ENCODE results near the gene GLIPR1L1.
A peak's percentile ranks its signal among the peaks of the same experiment; 100 is the strongest.
"Not testable (repeated sequence)": the region's sequence is repeated elsewhere in the genome, so short reads cannot be mapped to it uniquely, and the experiment has no call there.

GLIPR1L1 gene, protein sequence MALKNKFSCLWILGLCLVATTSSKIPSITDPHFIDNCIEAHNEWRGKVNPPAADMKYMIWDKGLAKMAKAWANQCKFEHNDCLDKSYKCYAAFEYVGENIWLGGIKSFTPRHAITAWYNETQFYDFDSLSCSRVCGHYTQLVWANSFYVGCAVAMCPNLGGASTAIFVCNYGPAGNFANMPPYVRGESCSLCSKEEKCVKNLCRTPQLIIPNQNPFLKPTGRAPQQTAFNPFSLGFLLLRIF

DNA sequence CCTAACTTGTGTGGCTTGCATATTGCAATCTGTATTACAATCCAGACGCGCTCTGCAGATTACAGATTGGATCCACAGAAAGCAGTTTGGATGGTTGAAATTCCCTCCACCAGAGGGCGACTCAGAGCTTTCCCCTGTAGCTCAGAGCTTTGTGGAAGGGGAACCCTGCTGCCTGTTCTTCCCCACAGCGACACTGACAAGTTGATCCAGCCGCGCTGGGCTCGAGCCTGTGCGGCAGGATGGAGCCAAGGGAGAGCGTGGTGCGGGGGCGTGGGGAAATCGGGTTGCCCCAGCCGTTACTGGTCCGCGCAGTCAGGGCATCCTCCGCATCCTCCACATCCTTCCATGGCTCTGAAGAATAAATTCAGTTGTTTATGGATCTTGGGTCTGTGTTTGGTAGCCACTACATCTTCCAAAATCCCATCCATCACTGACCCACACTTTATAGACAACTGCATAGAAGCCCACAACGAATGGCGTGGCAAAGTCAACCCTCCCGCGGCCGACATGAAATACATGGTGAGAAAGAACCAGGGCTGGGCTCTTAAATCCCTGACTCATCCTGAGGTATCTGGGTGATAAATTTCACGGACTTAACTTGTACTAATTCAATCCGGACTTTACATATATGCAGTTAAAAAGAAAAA, at the start of gene GLIPR1L1:
TSS of gene GLIPR1L1 (plus strand) at position 287 of the 647 bp plus-strand sequence. CDS start at position 346, 59 bp downstream.
- DNase-seq (ENCODE audit: extremely low read depth in 1 of 2, low read depth in 1 of 2) = peak; percentile 46 to 69

DNA sequence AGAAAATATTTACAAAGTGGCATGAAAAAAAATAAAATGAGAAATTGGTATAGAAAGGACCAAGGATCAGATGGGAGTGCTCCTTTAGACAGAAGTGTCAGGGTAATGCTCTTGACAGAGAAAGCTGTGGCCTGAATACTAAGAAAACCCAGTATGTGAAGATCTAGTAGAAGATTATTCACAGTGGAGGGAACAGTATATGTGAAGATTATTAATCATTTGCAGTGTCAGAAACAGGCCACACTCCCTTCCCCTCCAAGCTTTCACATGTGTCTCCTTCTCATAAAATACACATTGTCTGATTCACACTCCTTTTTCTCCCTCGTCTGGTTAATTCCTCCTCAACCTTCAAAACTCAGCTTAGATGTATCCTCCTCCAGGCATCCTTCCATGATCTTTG, 45.6 kb upstream of the GLIPR1L1 start:
- no peak for DNase-seq (ENCODE audit: extremely low read depth in 1 of 2, low read depth in 1 of 2)

DNA sequence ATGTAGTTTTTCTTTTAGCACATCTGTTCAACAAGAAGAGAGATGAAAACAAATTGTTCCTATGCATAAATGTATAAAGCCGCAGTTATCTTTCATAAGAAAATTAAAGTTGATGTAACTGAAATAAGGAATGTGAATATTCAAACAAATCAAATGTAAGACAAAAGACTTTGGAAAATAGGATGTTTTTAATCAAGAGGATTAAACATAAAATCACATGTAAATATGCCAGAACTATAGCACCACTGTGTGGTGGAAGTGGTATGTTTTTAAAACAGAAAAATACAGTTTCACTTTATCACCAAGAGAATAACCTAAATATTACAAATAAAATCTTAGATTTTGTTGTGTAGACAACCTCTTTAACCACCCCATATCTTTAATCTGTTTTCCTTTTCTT, 44.7 kb upstream of the GLIPR1L1 start:
- no peak for DNase-seq (ENCODE audit: extremely low read depth in 1 of 2, low read depth in 1 of 2)

DNA sequence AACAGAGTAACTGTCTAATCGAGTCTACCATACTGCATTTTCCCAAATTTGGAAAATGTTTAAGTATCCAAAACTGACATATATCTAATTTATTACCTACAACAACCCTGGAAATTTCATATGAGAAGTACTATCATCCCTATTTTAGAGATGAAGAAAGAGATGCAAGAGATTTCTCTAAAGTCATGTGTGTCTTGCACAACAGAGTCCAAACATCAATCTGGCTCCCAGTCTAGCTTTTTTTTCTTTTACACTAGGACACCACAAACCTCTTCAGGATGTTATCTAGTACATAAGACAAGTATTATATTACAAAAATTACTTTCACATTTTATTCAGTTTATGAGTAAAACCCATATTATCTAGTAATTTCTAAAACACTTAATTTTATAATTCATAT, 43.5 kb upstream of the GLIPR1L1 start:
- DNase-seq (ENCODE audit: extremely low read depth in 1 of 2, low read depth in 1 of 2) = no peak

DNA sequence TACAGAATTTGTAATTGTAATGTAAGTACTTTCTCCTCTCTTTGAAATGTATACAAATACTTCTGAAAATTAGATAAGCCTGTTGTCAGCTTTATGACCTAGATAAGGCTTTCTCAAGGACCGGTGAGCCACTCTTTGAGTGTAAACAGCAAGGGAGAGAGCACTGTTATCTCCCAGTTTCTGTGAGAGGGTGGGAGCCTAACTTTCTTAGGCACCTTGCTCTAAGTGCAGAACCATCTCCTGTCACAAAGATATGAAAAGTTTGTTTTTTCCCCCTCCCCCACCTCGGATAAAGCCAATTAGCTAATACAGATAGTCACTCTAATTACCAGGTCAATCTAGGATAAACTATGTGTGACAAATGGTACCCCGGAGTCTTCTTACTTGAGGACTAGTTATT, 40.1 kb upstream of the GLIPR1L1 start:
- no peak for DNase-seq (ENCODE audit: extremely low read depth in 1 of 2, low read depth in 1 of 2)

DNA sequence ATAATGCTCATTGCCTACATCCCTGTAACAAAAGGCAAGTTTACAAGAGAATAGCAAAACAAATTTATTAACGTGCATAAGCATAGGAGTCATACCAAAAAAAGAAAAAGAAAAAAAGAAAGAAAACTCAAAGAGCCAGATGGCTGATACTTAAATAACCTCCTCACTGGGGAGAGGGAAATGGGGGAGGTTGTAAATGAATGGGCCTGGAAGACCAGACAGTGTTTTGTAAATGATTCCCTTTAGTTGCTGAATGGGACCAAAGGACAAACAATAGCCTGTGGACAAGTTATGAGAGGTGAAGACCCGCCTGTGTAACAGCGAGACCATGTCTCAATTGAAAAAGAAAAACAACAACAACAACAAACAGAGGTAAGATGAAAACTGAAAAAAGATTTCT, 39.7 kb upstream of the GLIPR1L1 start:
- DNase-seq (ENCODE audit: extremely low read depth in 1 of 2, low read depth in 1 of 2) = no peak

DNA sequence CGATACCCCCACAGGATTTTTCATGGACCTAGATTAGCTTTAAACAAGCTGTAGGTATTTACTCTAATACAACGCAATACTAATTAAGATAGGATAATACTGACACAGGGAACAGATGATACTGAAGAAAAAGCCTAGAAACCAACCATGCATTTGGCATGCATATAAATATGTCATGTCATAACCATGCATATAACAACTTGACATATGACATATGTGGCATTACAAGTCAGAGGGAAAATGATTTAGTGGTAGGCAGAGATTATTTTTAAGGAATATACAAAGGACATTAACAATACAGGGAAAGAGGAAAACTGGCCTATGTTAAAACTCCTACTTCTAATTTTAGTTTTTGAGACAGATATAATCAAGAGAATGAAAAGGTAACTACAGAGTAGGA, 32.2 kb upstream of the GLIPR1L1 start:
- no peak for DNase-seq (ENCODE audit: extremely low read depth in 1 of 2, low read depth in 1 of 2)

DNA sequence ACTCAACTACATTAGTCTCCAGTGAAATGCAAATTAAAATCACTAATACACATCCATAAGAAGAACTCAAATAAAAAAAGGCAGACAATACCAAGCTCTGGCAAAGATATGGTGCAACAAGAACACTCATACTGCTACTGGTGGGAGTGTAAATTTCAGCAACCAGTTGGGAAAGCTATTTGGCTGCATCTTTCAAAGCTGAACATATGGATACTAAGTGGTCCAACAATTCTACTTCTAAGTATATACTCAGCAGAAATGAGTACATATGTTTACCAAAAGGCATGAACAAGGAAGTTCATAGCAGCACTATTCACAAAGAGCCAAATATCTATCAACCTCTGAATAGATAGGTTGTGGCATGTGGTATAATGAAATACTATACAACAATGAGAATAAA, 31.7 kb upstream of the GLIPR1L1 start:
- DNase-seq (ENCODE audit: extremely low read depth in 1 of 2, low read depth in 1 of 2) = no peak

DNA sequence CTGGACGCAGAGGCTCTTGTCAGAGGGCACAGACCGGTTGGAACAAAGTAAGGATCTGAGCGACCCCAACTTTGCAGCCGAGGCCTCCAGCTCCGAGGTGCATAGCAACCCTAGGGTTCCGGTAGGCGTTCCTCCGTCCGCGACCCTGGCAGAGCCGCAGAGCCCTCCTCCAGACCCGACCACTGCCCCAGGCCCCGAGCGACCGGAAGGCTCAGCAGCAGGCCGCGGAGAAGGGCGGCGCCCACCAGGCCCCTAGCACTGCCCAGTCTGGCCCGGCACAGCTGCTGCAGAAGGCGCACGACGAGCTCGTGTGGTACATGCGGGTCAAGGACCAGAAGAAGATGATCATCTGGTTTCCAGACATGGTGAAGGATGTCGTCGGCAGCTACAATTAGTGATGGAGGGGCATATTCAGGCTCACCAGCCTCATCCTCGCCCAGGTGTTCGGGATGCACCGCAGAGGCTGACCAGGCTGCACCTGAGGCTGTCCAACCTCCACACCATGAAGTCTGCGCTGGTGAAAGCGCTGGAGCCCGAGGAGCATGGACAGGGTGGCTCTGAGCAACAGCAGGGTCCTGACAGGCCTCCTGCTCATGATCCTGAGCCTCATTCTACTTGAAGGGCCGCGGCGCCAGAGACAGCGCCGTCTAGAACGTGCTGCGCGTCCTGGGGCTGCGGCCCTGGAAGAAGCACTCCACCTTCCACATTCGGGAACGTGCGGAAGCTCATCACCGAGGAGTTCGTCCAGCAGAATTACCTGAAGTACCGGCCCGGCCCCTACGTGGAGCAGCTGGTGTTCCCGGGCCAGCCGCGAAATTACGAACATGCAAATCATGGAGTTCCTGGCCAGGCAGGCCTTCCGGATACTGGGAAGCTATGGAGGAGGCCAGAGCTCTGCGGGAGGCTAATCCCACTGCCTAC, 28.8 kb upstream of the GLIPR1L1 start:
- no peak for DNase-seq (ENCODE audit: extremely low read depth in 1 of 2, low read depth in 1 of 2)

DNA sequence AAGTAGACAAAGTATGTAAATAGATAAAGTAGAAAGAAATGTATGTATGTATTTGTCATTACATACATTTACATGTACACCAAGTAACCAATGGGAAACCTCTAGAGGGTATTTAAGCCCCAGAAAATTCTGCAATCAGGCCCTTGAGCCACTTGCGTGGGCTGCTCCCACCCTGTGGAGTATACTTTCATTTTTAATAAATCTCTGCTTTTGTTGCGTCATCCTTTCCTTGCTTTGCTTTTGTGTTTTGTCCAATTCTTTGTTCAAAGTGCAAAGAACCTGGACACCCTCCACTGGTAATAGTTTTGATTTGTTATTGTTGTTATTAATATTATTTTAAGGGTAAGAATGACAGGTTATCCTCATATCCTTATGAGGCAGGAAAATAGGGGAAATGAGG, 26.2 kb upstream of the GLIPR1L1 start:
- no peak for DNase-seq (ENCODE audit: extremely low read depth in 1 of 2, low read depth in 1 of 2)

DNA sequence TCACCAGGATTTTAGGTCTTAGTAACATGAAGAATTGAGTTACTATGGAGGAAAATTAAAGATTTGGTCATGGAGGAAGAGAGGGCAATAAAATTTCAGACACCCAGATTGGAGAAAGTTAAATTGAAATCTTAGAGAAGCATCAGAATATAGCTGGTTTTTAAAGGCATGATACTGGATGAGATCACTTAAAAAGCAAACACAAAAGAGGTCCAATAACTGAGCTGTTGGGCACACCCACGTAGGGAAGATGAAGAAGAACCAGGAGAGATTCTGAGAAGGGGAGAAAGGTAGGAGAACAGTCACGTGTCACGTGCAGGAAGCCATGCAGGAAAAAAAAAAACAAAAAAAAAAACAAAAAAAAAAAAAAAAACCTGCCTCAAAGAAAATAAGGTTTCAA, 23.1 kb upstream of the GLIPR1L1 start:
- DNase-seq (ENCODE audit: extremely low read depth in 1 of 2, low read depth in 1 of 2) = no peak

DNA sequence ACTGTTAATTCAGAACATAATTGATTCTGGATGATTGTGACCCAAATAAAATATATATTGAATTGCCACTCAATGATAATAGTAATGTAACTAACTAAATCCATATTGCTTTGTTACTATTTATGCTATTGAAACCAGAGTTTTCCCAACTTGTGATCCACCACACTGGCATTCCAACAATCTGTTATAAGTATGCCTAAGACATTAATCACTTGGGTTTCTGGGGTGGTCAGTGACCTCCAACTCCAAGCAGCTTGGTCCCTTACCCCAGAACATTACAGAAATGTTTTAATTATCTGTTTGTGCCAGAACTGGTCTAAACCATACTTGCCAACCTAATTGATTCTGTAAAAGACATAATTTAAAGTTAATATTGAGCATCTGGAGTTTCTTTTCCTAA, 19.0 kb upstream of the GLIPR1L1 start:
- DNase-seq (ENCODE audit: extremely low read depth in 1 of 2, low read depth in 1 of 2) = no peak

DNA sequence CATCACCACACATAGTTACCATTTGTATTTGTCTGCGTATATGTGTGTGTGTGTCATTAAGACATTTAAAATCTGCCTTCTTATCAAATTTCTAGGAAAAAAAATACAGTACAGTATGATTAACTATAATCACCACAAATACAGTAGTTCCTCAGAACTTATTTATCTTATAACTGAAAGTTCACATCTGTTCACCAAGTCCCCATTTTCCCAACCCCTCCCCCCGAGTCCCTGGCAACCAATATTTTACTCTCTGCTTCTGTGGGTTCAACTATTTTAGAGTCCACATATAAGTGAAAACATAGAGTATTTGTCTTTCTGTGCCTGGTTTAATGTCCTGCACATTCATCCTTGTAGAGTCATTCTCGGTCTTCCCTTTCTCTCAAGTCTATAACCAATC, 16.7 kb upstream of the GLIPR1L1 start:
- no peak for DNase-seq (ENCODE audit: extremely low read depth in 1 of 2, low read depth in 1 of 2)

DNA sequence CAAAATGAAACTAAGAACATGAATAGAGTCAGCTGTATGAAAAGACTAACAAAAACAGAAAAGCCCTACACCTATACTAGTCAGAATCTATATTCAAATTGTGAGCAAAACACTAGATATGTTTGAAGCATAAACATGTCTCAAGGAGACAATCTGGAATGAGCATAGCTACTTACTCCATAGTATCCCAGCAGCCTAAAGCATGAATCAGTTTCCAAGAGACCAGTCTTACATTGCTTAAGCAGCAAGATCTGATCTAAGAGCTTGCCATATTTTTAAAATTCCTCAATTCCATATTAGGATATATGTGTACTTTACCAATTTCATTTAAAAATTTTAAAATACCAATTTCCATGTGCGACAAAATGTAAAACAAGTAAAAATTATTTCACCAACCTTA, 12.0 kb upstream of the GLIPR1L1 start:
- no peak for DNase-seq (ENCODE audit: extremely low read depth in 1 of 2, low read depth in 1 of 2)

DNA sequence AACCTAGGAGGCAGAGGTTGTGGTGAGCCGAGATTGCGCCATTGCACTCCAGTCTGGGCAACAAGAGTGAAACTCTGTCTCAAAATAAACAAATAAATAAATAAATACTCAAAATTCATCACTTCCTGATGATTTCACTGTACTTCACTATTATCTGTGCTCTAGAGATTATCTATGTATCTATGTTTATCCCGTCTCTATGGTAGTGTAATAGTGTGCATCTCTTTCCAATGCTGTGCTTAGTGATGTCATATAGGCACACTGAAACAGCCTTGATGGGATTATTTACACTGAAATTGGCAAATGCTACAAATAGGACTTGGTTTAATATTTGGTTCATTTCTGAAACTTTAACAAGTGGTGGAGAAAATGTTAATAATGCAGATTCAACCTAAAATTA, 10.8 kb upstream of the GLIPR1L1 start:
- DNase-seq (ENCODE audit: extremely low read depth in 1 of 2, low read depth in 1 of 2) = no peak

DNA sequence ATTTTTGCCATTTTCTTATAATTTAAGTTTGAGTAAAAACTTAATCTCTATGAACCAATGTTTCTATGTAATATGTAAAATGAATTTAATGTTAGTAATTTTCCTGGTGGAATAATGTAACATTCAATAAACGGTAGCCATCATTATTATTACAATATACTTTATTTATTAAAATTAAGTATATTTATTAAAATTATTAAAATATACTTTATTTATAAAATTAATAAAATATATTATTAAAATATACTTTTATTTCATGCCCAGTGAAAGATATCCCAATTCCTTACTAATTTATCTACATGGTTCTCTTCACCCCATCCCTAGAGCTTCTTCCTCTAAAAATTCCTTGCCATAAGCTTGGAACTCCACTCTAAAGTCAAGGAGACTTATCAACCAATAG, 6.8 kb upstream of the GLIPR1L1 start:
- no peak for DNase-seq (ENCODE audit: extremely low read depth in 1 of 2, low read depth in 1 of 2)

DNA sequence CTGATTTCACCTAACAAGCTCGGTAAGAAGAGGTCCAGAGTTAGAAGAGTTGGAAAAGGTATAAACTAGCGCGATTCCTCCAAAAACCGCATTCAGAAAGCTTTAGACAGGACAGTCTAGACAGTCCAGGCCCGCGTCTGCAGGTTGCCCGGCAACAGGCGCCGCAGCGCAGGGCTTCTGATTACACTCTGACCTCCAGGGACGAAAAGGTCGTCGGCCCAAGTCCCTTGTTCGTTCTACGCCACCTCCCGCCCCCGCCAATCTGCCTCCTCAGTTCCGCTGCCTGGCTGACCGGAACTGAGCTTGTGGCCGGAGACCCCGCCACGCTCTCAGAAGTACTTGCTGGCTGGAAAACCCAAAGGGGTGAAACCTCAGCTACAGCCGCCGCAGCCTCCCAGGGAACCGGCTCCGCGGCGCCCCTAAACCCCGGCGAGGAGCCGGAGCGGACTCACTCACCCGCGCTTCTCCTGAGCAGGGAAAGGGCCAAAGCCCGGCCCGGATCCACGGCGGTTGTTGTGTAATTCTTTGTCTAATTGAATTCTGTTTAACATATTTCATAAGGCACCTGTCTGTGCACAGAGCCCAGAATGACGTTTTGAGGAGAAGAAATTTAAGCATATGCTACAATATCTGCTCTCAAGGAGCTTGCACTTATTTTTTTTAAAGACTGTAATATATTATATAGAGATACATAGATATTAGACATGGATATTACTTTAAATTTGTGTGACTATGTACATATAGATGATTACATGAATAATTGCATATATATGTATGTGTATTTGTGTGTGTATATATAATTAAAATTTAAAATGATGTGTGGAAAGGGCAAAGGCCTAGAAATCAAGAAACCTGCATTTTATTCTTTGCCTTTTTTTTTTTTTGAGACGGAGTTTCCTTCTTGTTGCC, 4.3 kb upstream of the GLIPR1L1 start, which contains the start of gene CAPS2:
TSS of gene CAPS2 (minus strand) at position 407 of the 909 bp plus-strand sequence. CDS start 3,826 bp downstream, outside the sequence.
- peak; percentile 37 to 43 for DNase-seq (ENCODE audit: extremely low read depth in 1 of 2, low read depth in 1 of 2)

DNA sequence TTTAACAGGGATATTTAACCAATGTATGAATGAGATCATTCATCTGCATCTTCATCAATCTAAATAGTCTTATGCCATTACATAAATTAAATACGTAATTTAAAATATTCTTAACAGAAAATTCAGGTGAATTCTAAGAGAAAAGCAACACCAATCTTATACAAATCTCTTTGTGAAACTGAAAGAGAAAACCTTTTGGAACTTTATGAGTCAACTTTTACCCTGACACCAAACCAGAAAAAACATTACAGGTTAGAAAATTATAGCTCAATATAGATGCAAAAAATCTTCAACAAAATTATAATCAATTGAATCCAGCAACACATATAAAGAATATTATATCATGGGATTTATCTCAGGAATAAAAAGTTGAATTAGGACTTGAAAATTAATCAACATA, 3.4 kb downstream of the GLIPR1L1 start:
- DNase-seq (ENCODE audit: extremely low read depth in 1 of 2, low read depth in 1 of 2) = no peak

DNA sequence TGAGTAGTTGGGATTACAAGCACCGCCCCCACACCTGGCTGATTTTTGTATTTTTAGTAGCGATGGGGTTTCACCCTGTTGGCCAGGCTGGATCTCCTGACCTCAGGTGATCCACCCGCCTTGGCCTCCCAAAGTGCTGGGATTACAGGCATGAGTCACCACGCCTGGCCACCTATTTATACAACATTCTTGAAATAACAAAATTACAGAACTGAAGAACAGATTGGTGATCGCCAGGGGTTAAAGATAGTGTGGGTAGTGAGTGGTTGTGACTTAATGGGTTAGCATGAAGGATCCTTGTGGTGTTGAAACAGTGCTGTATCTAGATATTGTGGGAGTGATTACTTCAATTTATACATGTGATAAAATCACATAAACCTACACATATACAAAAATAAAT, 7.4 kb downstream of the GLIPR1L1 start:
- no peak for DNase-seq (ENCODE audit: extremely low read depth in 1 of 2, low read depth in 1 of 2)

DNA sequence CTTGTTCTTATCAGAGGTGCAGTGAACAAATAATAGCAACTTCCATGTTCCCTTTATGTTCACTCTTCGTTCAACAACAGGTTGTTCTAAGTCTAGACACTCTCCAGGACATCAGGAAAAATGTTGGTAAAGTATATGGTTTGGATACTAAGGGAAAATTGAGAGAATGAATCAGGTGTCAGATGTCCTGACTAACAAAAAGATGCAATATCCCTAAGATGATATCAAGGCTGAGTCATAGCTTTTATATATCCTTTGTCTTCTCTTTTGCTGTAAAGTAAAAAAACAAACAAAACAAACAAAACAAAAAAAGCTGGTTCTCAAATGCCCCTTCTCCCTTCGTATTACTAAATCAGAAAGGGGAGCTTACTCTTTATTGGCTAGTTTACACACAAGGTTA, 11.1 kb downstream of the GLIPR1L1 start:
- no peak for DNase-seq (ENCODE audit: extremely low read depth in 1 of 2, low read depth in 1 of 2)

DNA sequence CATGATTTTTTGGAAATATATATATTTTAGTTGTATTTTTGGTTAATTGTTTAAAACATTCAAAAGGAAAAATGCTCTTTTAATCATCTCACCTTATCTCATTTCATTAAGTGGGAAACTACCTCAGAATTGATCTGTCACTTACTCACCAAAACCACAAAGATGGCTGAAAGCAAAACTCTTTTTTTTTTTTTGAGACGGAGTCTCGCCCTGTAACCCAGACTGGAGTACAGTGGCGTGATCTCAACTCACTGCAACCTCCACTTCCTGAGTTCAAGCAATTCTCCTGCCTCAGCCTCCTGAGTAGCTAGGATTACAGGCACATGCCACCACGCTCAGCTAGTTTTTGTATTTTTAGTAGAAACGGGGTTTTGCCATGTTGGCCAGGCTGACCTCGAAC, 11.7 kb downstream of the GLIPR1L1 start:
- DNase-seq (ENCODE audit: extremely low read depth in 1 of 2, low read depth in 1 of 2) = not testable (repeated sequence)
